Neural cell (in vitro differentiated cells): ENCODE data around the gene SOBP. TPM values are rescaled to one million over a fixed set of nuclear protein-coding genes. Genes with fewer than 3 reads are reported as not detected.

Experiments
- H2AFZ ChIP-seq: fragments of 200-600, 300-800 bp; sonication (generic), shearing (Covaris generic); 2 replicates; pipeline ENCODE4 v1.6.0; 2014; ENCODE audit warnings: low read depth, mild to moderate bottlenecking, antibody characterized with exemption, low read length, moderate library complexity
- H3F3A ChIP-seq: fragments of 200-600 bp; shearing (Covaris generic); 2 replicates; pipeline ENCODE4 v1.6.1; 2016; ENCODE audit warnings: mild to moderate bottlenecking, moderate library complexity, mixed read lengths, antibody characterized with exemption, low read length; ENCODE audit not compliant: insufficient read depth, poor library complexity, severe bottlenecking
- H3K27ac ChIP-seq: fragments of 200-600, 300-800 bp; sonication (generic), shearing (Covaris generic); 2 replicates; pipeline ENCODE4 v1.5.1; 2014; ENCODE audit warnings: mild to moderate bottlenecking, low read length, moderate library complexity
- H3K27me3 ChIP-seq: fragments of 300-800, 200-600 bp; sonication (generic), shearing (Covaris generic); 2 replicates; pipeline ENCODE4 v1.6.0; 2014; ENCODE audit warnings: mild to moderate bottlenecking, low read depth, low read length, moderate library complexity; ENCODE audit not compliant: insufficient read depth
- H3K36me3 ChIP-seq: fragments of 300-800, 200-600 bp; sonication (generic), shearing (Covaris generic); 2 replicates; pipeline ENCODE4 v1.5.1; 2014; ENCODE audit warnings: mild to moderate bottlenecking, antibody characterized with exemption, low read length, moderate library complexity; ENCODE audit not compliant: insufficient read depth
- H3K4me2 ChIP-seq: fragments of 300-800, 200-600 bp; sonication (generic), shearing (Covaris generic); 2 replicates; pipeline ENCODE4 v1.6.0; 2014; ENCODE audit warnings: mild to moderate bottlenecking, low read length
- H3K4me3 ChIP-seq: fragments of 300-800, 200-600 bp; sonication (generic), shearing (Covaris generic); 2 replicates; pipeline ENCODE4 v1.5.1; 2014; ENCODE audit warnings: mild to moderate bottlenecking, low read length, moderate library complexity
- H3K79me2 ChIP-seq: fragments of 200-600 bp; shearing (Covaris generic); replicated peaks from 2 replicates; pipeline ENCODE4 v1.6.0; 2014; ENCODE audit warnings: mild to moderate bottlenecking, low read length, moderate library complexity; ENCODE audit not compliant: insufficient read depth
- H3K9ac ChIP-seq: fragments of 300-800, 200-600 bp; sonication (generic), shearing (Covaris generic); 2 replicates; pipeline ENCODE4 v1.6.1; 2016; ENCODE audit warnings: mild to moderate bottlenecking, low read length, mixed read lengths
- H3K9me2 ChIP-seq: fragments of 200-600 bp; shearing (Covaris generic); 2 replicates; pipeline ENCODE4 v1.6.1; 2016; ENCODE audit warnings: mild to moderate bottlenecking, low read length, mixed read lengths; ENCODE audit not compliant: insufficient read depth
- H3K9me3 ChIP-seq: fragments of 200-600, 300-800 bp; sonication (generic), shearing (Covaris generic); 2 replicates; pipeline ENCODE4 v1.6.1; 2016; ENCODE audit warnings: mild to moderate bottlenecking, mixed run types, low read length, moderate library complexity, mixed read lengths
- H4K20me1 ChIP-seq: fragments of 200-600 bp; shearing (Covaris generic); 2 replicates; pipeline ENCODE4 v1.6.1; 2016; ENCODE audit warnings: mild to moderate bottlenecking, mixed run types; ENCODE audit not compliant: insufficient read depth
- EP300 ChIP-seq: fragments of 450-650 bp; conservative IDR thresholded peaks from 2 replicates; pipeline ENCODE4 v1.6.1; 2014; ENCODE audit warnings: antibody characterized with exemption, mild to moderate bottlenecking, moderate library complexity; ENCODE audit not compliant: poor library complexity, severe bottlenecking
- EZH2 ChIP-seq: fragments of 200-600, 300-800 bp; shearing (Covaris generic), sonication (generic); IDR thresholded peaks from 2 replicates; pipeline ENCODE4 v1.6.1; 2014; ENCODE audit warnings: antibody characterized with exemption, low read length, borderline replicate concordance, mild to moderate bottlenecking; ENCODE audit not compliant: insufficient read depth, poor library complexity, severe bottlenecking
- MXI1 ChIP-seq: fragments of 450-650 bp; conservative IDR thresholded peaks from 2 replicates; pipeline ENCODE4 v1.6.1; 2014; ENCODE audit warnings: antibody characterized with exemption, mild to moderate bottlenecking; ENCODE audit not compliant: poor library complexity, severe bottlenecking
- POLR2AphosphoS5 ChIP-seq: IDR thresholded peaks from 2 replicates; pipeline ENCODE4 v1.6.1; 2012
- RAD21 ChIP-seq: fragments of 450-650 bp; conservative IDR thresholded peaks from 2 replicates; pipeline ENCODE4 v1.6.1; 2014; ENCODE audit warnings: antibody characterized with exemption, mild to moderate bottlenecking, moderate library complexity
- SMC3 ChIP-seq: fragments of 450-650 bp; conservative IDR thresholded peaks from 2 replicates; pipeline ENCODE4 v1.6.1; 2014; ENCODE audit warnings: antibody characterized with exemption, mild to moderate bottlenecking, moderate library complexity; ENCODE audit not compliant: poor library complexity
- TAF1 ChIP-seq: IDR thresholded peaks from 2 replicates; pipeline ENCODE4 v1.6.1; 2012; ENCODE audit warnings: low read depth
- polyA plus RNA-seq: library from polyadenylated mRNA; depleted of rRNA; stranded (reverse); fragments of >200 nt; gene quantifications from 2 replicates; pipeline ENCODE4 v1.2.3, GENCODE V29; 2014
- TF ChIP-seq, protein P1 (sequence below): IDR thresholded peaks from 2 replicates; pipeline ENCODE4 v1.6.1; 2012; ENCODE audit warnings: borderline replicate concordance
- TF ChIP-seq, protein P2 (sequence below): fragments of 450-650 bp; IDR thresholded peaks from 2 replicates; pipeline ENCODE4 v1.5.1; 2014; ENCODE audit warnings: antibody characterized with exemption, mild to moderate bottlenecking, moderate library complexity; ENCODE audit not compliant: poor library complexity, severe bottlenecking

SOBP gene
- polyA plus RNA-seq, 1 donor from 2014 or later, result 16.4 TPM

DNA sequence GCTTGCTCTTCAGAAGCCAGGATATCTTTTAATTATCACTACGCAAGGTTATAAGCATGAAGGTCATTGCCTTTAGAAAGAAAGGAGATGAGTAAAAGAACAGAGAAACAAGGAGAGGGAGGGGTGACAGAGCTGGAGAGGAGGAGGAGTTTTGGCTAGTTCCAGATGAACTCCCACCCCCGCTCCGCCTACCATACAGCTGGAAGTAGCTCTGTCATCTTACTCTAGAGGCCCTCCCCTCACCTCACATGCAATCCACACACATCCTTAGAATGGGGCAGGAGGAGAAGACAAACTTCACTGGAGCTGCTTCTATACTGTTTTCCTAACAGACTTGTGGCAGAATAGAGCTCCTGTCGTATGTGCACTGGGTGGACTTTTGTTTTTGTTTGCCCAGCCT, 189.5 kb downstream of the SOBP start:
- no peaks in the 10 kb centered on the region for H3K9me2 ChIP-seq
- H3K9ac ChIP-seq, result no peak overlapping the region
- H3K36me3 ChIP-seq, result no peaks in the 10 kb centered on the region
- H3K27me3 ChIP-seq, result no peaks in the 10 kb centered on the region
- H3K4me3 ChIP-seq, result no peak overlapping the region
- H3K9me3 ChIP-seq, result no peaks in the 10 kb centered on the region
- TF ChIP-seq, protein P1, sequence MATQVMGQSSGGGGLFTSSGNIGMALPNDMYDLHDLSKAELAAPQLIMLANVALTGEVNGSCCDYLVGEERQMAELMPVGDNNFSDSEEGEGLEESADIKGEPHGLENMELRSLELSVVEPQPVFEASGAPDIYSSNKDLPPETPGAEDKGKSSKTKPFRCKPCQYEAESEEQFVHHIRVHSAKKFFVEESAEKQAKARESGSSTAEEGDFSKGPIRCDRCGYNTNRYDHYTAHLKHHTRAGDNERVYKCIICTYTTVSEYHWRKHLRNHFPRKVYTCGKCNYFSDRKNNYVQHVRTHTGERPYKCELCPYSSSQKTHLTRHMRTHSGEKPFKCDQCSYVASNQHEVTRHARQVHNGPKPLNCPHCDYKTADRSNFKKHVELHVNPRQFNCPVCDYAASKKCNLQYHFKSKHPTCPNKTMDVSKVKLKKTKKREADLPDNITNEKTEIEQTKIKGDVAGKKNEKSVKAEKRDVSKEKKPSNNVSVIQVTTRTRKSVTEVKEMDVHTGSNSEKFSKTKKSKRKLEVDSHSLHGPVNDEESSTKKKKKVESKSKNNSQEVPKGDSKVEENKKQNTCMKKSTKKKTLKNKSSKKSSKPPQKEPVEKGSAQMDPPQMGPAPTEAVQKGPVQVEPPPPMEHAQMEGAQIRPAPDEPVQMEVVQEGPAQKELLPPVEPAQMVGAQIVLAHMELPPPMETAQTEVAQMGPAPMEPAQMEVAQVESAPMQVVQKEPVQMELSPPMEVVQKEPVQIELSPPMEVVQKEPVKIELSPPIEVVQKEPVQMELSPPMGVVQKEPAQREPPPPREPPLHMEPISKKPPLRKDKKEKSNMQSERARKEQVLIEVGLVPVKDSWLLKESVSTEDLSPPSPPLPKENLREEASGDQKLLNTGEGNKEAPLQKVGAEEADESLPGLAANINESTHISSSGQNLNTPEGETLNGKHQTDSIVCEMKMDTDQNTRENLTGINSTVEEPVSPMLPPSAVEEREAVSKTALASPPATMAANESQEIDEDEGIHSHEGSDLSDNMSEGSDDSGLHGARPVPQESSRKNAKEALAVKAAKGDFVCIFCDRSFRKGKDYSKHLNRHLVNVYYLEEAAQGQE, result no peak
- no peak for TF ChIP-seq EP300
- TF ChIP-seq EZH2, result no peak
- no peak for TF ChIP-seq SMC3
- TF ChIP-seq, protein P2, sequence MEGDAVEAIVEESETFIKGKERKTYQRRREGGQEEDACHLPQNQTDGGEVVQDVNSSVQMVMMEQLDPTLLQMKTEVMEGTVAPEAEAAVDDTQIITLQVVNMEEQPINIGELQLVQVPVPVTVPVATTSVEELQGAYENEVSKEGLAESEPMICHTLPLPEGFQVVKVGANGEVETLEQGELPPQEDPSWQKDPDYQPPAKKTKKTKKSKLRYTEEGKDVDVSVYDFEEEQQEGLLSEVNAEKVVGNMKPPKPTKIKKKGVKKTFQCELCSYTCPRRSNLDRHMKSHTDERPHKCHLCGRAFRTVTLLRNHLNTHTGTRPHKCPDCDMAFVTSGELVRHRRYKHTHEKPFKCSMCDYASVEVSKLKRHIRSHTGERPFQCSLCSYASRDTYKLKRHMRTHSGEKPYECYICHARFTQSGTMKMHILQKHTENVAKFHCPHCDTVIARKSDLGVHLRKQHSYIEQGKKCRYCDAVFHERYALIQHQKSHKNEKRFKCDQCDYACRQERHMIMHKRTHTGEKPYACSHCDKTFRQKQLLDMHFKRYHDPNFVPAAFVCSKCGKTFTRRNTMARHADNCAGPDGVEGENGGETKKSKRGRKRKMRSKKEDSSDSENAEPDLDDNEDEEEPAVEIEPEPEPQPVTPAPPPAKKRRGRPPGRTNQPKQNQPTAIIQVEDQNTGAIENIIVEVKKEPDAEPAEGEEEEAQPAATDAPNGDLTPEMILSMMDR, result no peak
- no peak for TF ChIP-seq TAF1
- TF ChIP-seq RAD21, result no peak
- no peaks in the 10 kb centered on the region for H4K20me1 ChIP-seq
- H3K4me2 ChIP-seq, result no peak overlapping the region
- H3F3A ChIP-seq, result no peaks in the 10 kb centered on the region
- no peaks in the 10 kb centered on the region for H3K79me2 ChIP-seq
- no peak overlapping the region for H2AFZ ChIP-seq
- no peak overlapping the region for H3K27ac ChIP-seq

DNA sequence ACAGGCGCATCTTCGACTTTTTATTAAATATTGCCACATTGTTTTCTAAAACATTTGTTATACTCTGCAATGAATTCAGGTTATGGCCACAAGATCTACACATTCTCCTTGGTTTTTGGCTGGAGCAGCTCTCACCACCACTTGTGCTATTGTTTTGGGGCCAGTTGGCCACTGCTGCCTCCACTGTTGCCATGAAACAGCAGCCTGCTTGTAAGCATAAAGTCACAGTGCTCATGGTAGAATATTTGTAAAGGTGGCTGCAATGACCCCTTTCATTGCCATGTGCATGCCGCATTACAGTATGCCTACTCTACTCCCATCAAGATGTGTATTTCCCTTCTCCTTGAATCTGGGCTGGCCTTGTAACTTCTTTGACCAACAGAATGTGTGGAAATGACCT, 192.8 kb downstream of the SOBP start:
- Histone ChIP-seq H4K20me1 (no peaks in the 10 kb centered on the region), H2AFZ (no peak overlapping the region), H3K27me3 (no peaks in the 10 kb centered on the region), H3K79me2 (no peaks in the 10 kb centered on the region), H3K9me2 (no peaks in the 10 kb centered on the region), H3K4me2 (no peak overlapping the region), H3K9ac (no peak overlapping the region), H3K27ac (no peak overlapping the region), H3K4me3 (no peak overlapping the region), H3K36me3 (no peaks in the 10 kb centered on the region), H3K9me3 (no peaks in the 10 kb centered on the region), H3F3A (no peaks in the 10 kb centered on the region)
- TF ChIP-seq, protein P1, result no peak
- TF ChIP-seq EP300 (no peak), RAD21 (no peak), SMC3 (no peak), POLR2AphosphoS5 (no peak), TAF1 (no peak), EZH2 (no peak), MXI1 (no peak)
- TF ChIP-seq, protein P2, result no peak
